Suprapubic skin (tissue), 3 donors: ENCODE results near the gene MCTP2.

Experiments
- EP300 ChIP-seq: sonication (generic); formaldehyde crosslinking; IDR thresholded peaks from one replicate; pipeline ENCODE4 v1.6.1; 2017; ENCODE audit warnings: antibody characterized with exemption
- POLR2A ChIP-seq, 2 donors: fragments of 450-650 bp; IDR thresholded peaks; one replicate each; pipeline ENCODE4 v1.6.1; 2017; ENCODE audit warnings: antibody characterized with exemption in 2 of 2, mild to moderate bottlenecking in 2 of 2, moderate library complexity in 2 of 2
- TF ChIP-seq, protein P1 (sequence below), 2 donors: fragments of 200-600 bp in 1 of 2; fragments of 450-650 bp in 1 of 2; sonication (generic) in 1 of 2; IDR thresholded peaks; one replicate each; pipeline ENCODE4 v1.5.1; 2016 to 2019; ENCODE audit warnings: antibody characterized with exemption in 2 of 2, mild to moderate bottlenecking in 1 of 2, moderate library complexity in 1 of 2

- TF ChIP-seq, protein P1, sequence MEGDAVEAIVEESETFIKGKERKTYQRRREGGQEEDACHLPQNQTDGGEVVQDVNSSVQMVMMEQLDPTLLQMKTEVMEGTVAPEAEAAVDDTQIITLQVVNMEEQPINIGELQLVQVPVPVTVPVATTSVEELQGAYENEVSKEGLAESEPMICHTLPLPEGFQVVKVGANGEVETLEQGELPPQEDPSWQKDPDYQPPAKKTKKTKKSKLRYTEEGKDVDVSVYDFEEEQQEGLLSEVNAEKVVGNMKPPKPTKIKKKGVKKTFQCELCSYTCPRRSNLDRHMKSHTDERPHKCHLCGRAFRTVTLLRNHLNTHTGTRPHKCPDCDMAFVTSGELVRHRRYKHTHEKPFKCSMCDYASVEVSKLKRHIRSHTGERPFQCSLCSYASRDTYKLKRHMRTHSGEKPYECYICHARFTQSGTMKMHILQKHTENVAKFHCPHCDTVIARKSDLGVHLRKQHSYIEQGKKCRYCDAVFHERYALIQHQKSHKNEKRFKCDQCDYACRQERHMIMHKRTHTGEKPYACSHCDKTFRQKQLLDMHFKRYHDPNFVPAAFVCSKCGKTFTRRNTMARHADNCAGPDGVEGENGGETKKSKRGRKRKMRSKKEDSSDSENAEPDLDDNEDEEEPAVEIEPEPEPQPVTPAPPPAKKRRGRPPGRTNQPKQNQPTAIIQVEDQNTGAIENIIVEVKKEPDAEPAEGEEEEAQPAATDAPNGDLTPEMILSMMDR (IDR thresholded peaks at IDR 0.05): no peak
- no peak for TF ChIP-seq EP300
- no peak for TF ChIP-seq POLR2A (IDR thresholded peaks at IDR 0.05)
Observed at GRCh38 chr15:94455297-94455696, 223.9 kb downstream of the MCTP2 start.
